AG08395 (cell line): ENCODE data around the gene ARHGEF39.

Source experiments
- DNase-seq: peaks from one replicate; pipeline ENCODE4 v3.0.0; 2012; ENCODE audit warnings: mixed read lengths, low spot score

Gene ARHGEF39

GRCh38 chr9:35664531-35665470 lies at the start of gene ARHGEF39:
Gene ARHGEF39, minus strand, starts transcription at chr9:35665195. Its CDS starts 26 bp downstream, at chr9:35665169.
- DNase-seq = peak; percentile 95

- no peak for DNase-seq
Observed at GRCh38 chr9:35714123-35714522, 49.1 kb upstream of the ARHGEF39 start.

GRCh38 chr9:35713578-35713977 lies 48.6 kb upstream of the ARHGEF39 start:
- no peak for DNase-seq

GRCh38 chr9:35712762-35713400 lies 47.9 kb upstream of the ARHGEF39 start:
- DNase-seq = no peak

GRCh38 chr9:35711501-35712428 lies 46.8 kb upstream of the ARHGEF39 start:
- DNase-seq = no peak

- no peak for DNase-seq
Observed at GRCh38 chr9:35710818-35711500, 46.0 kb upstream of the ARHGEF39 start.

GRCh38 chr9:35708146-35708545 lies 43.2 kb upstream of the ARHGEF39 start:
- DNase-seq = no peak

- DNase-seq = no peak
Observed at GRCh38 chr9:35706951-35707350, 42.0 kb upstream of the ARHGEF39 start.

- DNase-seq = no peak
Observed at GRCh38 chr9:35705836-35706430, 40.9 kb upstream of the ARHGEF39 start.

- DNase-seq = no peak
Observed at GRCh38 chr9:35705372-35705771, 40.4 kb upstream of the ARHGEF39 start.

GRCh38 chr9:35703906-35704672 lies 39.1 kb upstream of the ARHGEF39 start:
- no peak for DNase-seq

GRCh38 chr9:35702696-35703095 lies 37.7 kb upstream of the ARHGEF39 start:
- no peak for DNase-seq

GRCh38 chr9:35700942-35701341 lies 35.9 kb upstream of the ARHGEF39 start:
- DNase-seq = no peak

GRCh38 chr9:35700031-35700430 lies 35.0 kb upstream of the ARHGEF39 start:
- no peak for DNase-seq

- DNase-seq = no peak
Observed at GRCh38 chr9:35698231-35698630, 33.2 kb upstream of the ARHGEF39 start.

GRCh38 chr9:35697486-35697885 lies 32.5 kb upstream of the ARHGEF39 start:
- no peak for DNase-seq

- peak; percentile 68 for DNase-seq
Observed at GRCh38 chr9:35696520-35697215, 31.7 kb upstream of the ARHGEF39 start.

- DNase-seq = no peak
Observed at GRCh38 chr9:35695943-35696401, 31.0 kb upstream of the ARHGEF39 start.

GRCh38 chr9:35691757-35692301 lies 26.8 kb upstream of the ARHGEF39 start:
- DNase-seq = no peak
